B cell (primary cell): ENCODE results near the gene OR56B4.
"Not testable (repeated sequence)": the region's sequence is repeated elsewhere in the genome, so short reads cannot be mapped to it uniquely, and the experiment has no call there.

Experiments
- CTCF ChIP-seq: fragments of 200-600 bp; IDR thresholded peaks from one replicate; pipeline ENCODE4 v1.8.0; 2022; ENCODE audit warnings: antibody characterized with exemption, mild to moderate bottlenecking
- EZH2 ChIP-seq: IDR thresholded peaks from 2 replicates; pipeline ENCODE4 v1.6.1; 2012; ENCODE audit warnings: borderline replicate concordance, low read depth, mild to moderate bottlenecking, moderate library complexity, low read length; ENCODE audit not compliant: insufficient read depth, poor library complexity, severe bottlenecking

- not testable (repeated sequence) for TF ChIP-seq CTCF, EZH2
Observed at GRCh38 chr11:6076443-6076842, 31.0 kb upstream of the OR56B4 start.
